GM18868 (cell line): ENCODE measurements around the gene ST7.
"Not testable (repeated sequence)": the region's sequence is repeated elsewhere in the genome, so short reads cannot be mapped to it uniquely, and the experiment has no call there.

Experiments
- ATAC-seq: cut with Tn5 transposase; IDR thresholded peaks from one replicate; pipeline ENCODE4 v1.9.1; 2021; ENCODE audit warnings: mild to moderate bottlenecking, moderate library complexity; ENCODE audit not compliant: unreplicated experiment

ST7 gene

DNA sequence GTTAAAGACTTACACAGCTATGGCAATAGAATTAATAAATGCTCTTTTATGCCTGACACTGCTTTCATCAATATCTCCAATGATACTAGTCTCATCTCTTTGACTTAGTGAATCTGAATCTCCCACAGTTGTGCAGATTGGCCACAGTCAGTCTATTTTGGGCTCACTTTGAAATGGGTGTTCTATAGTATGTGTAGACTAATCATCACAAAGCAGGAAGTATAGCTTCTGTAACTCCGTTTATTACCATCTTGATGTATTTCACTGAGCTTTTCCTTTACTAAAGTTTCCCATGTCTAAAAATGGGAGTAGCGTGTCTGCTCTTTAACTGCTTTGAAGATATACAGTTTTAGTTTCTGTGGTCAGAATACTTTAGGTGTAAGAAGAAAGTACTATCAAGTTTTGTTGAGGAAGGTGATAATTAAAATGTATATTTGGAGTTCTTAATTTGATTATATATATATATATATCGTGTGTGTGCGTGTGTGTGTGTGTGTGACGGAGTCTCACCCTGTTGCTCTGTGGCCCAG lies 70.1 kb downstream of the ST7 start:
- ATAC-seq: peak; percentile 85

DNA sequence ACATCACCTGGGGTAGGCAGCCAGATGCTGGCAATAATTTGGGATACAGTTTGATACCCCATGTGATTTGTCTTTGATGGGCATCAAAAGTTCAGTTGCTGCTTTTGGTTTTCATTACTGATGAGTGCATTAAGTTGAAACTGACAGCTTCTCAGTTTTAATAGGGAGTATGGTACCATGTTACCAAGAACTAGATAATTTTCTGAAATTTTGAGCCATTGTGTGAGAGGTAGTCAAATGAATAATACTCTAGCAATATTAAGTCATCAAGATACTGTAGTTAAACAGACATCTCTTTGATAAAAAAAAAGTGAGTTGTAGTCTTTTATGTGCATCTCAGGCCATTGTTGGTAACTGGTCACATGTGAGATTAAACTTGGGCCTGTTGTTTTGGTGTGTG lies 71.5 kb downstream of the ST7 start:
- ATAC-seq: no peak

DNA sequence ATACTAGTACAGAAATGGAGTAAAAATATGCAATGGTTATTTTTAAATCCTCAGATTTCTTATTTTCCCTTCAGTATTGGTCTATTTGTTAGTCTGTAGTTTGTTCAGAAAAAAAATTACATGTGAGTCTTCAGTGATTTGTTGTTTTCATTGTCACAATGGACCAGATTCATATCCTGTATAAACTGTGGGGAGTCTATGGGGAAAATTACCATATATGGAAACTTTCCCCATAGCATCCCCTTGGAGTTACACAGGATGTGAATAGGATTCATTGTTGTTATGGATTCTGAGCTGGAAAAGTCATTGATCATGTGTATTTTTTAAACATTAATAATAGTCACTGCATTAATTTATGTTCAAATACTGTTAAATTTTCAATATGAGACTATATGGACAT lies 72.6 kb downstream of the ST7 start:
- no peak for ATAC-seq

DNA sequence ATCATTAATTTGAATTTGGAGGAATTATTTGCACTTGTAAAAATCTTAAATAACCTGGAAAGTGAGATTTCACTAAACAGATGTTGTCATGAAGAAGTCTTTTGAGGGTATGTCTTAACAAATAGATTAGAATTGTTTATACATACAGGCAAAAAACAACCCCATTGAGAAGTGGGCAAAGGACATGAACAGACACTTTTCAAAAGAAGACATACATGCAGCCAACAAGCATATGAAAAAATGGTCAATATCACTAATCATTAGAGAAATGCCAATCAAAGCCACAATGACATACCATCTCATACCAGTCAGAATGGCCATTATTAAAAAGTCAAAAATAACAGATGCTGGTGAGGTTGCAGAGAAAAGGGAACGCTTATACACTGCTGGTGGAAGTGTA lies 77.0 kb downstream of the ST7 start:
- not testable (repeated sequence) for ATAC-seq

DNA sequence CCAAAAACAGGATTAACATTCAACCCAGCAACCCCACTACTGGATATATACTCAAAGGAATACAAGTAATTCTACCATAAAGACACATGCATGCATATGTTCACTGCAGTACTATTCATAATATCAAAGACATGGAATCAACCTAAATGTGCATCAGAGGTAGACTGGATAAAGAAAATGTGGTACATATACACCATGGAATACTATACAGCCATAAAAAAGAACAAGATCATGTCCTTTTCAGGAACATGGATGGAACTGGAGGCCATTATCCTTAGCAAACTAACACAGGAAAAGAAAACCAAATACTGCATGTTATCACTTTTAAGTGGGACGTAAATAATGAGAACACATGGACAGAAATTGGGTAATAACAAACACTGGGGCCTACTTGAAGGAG lies 77.5 kb downstream of the ST7 start:
- ATAC-seq: not testable (repeated sequence)

DNA sequence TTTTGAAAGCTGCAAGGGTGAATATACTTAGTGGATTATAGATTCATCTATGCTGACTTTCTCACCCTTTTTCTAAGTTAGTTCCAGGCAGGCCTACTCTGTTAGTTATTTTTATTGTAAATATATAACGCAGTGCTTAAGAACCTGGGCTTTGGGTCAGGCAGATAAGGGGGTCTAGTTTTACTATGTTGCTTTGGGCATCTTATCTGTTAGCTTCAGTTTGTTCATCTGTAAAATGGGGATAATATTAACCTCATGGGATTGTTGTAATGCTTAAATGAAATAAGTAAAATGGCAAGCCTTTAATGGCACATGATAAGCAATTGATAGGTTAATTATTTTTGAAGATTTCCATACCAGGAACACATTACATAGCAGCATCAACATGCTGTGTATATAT lies 79.5 kb downstream of the ST7 start:
- ATAC-seq: no peak

DNA sequence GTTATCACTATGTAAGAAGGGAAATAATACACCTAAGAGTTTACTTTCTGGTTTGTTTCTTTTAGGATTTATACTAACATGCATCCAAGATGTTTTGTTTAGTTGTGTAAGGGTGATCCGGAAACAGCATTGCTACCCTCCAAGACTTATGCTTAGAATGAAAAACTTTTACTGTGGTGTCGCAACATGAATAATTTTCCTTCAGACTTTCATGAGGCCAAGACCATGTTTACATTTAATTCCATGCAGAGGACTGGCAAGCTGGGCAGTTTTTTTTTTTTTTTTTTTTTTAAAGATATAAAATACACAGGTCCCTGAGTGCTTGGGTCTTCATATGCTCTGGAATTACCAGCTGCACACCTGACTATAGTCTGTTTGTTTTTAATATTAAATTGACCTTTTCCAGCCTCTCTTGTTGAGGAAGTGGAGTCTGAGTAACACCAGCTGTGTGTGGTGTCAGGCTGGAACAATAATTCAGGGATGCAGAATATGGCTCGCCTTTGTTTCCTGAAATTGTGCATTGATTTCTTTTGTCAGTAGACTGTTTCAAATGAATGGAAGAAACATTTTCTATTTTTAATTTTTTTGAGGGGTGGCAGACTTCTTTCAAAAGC lies 81.7 kb downstream of the ST7 start:
- ATAC-seq: no peak

DNA sequence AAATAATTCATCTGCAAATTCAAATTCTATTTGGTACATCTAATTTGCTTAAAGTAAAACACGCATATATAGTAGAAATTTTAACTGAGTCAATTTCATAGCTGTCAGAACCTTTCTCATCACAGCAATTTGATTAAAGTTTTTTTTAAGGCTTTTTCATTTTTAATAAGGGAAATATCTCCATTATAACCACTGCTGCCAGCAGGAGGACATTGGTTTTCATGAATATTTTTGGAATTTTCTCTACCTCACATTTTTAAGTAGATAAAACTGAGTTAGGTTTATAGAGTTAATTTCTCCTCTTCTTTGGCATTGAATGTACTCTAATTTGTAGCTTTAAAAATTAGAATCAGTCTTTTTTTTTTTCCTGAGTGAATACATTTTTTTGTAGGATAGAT lies 82.2 kb downstream of the ST7 start:
- no peak for ATAC-seq

DNA sequence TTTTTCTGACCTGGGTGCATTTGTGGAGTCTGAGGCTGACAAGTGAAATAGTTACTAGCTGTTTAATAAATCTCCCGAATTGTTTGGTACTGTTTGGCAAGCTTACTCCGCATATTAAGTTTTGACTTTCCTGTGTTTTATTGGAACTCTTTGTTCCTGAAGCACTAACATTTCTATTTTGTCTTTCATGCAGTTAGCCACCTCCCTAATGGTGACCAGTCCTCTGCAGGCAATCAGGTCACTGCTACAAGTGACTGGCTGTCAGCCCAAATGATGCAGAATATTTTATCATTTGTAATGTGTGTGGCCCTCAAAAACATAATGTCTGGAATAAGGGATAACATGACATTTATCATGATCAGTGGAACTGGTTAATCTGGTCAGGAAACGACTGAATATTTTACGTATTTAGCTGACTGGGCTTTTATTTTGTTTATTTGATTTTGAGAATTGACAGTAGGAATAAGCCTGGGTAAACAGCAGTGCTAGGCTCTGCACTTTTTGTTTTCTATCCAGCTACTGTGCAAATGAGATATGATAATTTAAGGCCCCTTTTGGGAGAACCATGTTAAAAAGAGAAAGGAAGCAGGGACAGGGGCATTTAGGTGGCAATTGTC lies 82.9 kb downstream of the ST7 start:
- no peak for ATAC-seq

DNA sequence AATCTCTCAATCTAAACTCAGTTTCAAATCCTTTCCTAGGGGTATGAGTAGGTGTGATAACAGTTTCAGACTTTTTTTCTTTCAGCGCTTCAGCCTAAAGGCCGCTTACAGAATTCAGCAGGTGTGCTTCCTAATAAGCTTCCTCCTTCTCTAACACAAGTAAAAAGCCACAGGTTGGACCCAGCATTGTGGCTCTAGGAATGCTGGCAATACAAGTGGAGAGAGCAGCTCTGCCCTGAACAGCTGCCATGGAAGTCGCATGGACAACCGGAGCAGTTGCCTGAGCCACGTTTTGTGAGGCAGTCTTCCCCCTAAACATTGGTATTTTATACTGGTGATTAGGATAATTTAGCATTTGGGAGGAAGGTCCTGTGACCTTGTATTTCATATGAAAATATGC lies 83.5 kb downstream of the ST7 start:
- no peak for ATAC-seq

DNA sequence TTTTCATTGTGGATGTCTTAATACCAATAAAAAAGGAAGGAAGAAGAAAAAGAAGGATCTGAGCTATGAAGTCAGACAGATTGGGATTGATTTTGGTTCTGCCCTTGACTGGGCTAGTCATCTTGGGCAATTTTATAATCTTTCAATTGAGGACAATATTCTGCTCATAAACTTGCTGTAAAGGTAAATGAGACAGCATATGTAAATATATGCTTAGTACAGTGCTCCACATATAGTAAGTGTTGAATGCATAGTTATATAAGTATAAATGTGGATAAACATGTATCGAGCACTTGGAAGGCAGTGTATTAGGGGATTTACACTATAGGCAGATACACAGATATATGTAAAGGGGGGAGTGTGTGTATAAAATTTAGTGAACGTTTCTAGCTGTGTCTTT lies 85.1 kb downstream of the ST7 start:
- ATAC-seq: no peak

DNA sequence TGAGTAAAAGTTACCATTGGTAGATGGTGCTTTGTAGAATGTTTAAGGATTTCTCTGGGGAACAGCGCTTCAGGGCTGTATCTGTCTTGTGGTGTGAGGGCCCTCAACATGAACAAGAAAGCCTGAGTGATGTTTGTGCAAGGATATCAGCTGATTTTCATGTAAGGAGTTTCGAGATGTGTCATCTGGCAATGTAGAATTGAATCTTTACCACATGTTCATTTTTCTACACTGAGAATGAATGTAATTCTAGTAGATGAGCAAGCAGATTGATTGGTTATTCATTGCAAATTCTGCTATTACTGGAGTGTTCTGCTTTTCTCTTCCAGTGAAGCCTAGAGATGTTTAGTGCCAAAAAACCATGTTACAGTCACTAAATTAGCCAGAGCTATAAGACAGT lies 87.7 kb downstream of the ST7 start:
- ATAC-seq: peak; percentile 92

DNA sequence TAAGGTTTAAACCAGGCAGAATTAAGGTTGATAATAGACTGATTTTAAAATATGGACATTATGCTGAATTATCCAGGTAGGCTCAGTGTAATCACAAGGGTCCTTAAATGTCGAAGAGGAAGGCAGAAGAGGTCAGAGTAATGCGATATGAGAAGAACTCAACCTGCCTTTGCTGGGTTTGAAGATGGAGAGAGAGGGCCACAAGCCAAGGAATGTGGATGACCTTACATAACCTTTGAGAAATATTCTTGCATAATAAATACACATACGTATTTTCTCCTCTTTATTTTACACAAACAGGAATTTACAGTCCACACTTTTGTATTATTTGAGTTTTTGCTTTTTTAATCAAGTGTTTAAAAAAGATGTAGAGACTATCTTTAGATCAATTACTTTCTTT lies 88.5 kb downstream of the ST7 start:
- ATAC-seq: no peak

DNA sequence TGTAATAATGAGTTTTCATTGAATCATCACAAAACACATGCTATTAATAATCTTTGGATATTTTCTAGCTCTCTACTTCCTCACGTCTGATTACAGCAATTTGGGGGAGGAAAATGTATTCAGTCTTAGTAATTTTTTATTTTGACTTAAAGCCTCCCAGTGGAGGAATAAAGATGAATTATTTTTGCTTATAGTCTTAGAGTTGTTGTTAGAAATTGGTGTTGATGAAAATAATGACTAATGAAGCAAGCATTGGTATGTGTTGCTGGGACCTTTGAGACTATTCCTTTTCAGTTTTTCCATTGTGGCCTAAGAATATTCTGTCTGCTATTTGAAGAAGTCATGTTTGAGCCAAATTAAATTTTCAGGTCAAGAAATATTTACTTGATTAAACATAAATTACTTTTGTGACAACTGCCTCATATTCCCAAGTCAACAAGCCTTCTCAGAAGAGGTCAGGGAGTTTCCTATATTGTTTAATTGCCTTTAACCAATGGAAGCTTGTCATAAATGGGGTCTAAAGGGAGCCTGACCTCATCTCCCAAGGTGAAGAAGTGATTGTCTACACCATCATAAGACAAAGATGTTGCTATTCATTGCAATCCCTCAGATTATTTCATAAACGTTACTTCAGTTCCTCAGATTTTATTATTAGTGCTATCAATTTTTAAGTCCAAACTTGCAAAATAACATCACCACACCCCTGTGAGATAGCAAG lies 90.0 kb downstream of the ST7 start:
- ATAC-seq: no peak

DNA sequence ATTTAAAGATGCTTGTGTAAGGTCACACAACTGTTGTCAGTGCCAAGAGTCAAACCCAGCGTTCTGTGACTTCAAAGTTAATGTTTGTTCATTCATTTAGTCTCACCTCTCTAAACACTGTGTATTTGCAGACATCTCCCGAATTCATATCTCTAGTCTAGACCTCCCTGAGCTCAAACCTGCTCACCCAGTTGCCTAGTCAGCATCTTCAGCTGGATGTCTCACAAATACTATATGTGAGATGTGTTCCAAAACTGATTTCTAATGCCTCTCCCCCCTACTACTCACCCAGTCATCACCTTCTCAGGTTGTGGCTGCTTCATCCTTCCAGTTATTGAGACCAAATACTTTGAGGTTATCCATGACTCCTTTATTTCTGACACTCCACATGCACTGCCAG lies 91.4 kb downstream of the ST7 start:
- no peak for ATAC-seq

DNA sequence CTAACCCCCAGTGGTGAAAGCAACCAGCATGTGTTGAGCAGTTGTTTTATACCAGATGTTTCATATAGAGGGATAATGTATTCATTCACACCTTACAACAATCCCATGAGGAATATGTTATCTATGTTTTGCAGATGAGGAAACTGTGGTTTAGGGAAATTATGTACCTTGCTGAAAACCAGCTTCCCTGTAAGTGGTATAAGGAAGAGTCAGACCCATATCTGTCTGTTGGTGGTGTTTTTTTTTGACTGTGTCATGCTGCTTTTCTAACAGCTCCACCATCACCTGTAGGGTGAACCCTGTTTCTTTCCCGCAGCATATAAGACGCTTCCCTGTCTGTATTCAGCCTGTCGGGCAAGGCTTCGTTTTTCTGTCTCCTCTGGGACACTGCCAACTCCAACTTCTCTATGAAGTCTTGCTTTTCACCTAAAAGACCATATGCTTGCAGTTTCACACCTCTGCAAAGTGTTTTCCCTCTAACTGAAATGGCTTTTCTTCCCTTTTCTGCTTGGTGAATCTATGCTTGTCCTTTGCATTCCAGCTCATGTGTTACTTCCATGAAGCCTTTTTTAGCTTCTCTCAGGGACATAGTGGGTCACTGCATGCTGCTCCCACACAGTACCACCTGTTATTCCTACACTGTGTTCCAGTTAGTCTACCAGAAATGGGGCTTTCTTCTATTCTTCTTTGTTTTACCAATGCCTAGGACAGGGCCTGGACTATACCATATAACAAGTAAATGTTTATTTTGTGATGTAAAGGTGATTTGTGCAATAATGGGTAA lies 92.8 kb downstream of the ST7 start:
- no peak for ATAC-seq

DNA sequence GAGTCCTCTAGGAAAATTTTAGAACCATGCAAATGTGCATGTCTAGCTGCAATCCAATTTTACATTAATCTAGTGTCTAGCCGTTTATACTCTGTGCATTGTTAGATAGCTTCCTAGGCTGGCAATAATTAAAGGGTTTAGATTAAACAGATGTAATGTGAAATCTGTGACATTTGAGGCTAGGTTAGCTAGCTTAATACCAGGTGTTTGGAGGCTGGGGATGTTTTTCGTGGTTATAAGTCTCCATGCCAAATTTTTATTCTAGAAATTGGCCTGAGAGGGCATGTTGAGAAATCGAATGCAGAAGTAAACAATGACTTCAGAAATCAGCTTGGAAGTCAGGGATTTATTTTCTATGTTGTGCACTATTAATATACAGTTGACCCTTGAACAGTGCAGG lies 94.2 kb downstream of the ST7 start:
- ATAC-seq: no peak

DNA sequence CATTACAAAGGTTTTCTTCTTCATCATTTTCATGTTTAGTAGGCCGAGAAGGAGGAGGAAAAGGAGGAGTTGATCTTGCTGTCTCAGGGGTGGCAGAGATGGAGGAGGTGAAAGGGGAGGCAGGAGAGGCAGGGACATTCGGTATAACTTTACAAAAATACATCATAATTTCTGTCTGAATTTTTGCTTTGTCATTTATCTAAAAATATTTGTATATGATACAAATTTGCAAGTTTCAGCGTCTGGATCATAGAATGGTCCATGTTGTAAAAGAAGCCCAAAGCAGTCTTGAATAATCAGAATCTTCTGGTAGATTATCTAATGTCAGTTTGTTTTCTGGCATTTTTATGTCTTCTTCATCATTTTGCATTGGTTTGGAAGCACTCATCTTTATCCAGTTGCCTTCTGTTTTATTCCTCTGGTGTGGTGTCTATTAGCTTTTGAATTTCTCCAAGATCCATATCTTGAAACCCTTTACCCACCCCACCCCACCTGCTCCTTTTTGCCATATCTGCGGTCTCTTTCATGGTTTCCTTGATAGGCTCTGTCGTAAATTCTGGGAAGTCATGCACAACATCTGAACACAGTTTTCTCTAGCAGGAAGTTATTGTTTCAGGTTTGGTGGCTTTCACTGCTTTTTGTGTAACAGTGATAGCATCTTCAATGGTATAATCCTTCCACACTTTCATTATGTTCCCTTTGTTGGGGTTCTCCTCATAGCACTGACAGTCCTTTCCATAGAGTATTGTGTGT lies 95.0 kb downstream of the ST7 start:
- ATAC-seq: no peak

DNA sequence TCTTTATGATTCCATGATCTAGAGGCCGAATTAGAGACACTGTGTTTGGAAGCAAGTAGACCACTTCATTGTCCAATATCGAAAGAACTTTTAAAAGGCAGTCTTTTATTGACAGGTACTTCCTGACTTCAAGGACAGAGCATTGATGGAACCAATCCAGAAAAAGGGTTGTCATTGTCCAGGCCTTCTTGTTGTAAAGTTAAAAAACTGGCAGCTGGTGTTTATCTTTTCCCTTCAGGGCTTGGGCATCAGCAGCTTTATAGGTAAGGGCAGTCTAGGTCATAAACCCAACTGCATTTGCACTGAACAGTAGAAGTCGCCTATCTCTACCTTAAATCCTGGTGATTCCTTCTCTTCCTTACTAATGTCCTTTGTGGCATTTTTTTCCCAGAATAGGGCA lies 95.6 kb downstream of the ST7 start:
- ATAC-seq: no peak

DNA sequence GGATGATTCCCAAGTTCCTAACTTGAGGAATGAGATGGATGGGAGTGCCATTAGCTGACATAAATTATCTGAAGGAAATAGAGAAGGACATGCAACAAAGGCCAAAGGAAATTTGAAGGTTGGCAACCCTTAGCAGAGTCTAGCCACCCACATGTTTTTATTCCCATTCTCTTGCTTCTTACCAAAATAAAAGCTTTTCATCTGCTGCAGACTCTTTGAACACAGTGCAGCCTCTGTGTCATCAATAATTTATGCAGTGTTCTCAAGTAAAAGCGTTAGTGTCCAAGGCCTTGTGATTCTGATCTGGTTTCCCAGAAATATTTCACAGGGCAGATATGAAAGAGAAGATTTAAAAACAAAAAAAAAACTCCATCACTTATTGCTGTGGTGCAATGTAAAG lies 98.5 kb downstream of the ST7 start:
- no peak for ATAC-seq

DNA sequence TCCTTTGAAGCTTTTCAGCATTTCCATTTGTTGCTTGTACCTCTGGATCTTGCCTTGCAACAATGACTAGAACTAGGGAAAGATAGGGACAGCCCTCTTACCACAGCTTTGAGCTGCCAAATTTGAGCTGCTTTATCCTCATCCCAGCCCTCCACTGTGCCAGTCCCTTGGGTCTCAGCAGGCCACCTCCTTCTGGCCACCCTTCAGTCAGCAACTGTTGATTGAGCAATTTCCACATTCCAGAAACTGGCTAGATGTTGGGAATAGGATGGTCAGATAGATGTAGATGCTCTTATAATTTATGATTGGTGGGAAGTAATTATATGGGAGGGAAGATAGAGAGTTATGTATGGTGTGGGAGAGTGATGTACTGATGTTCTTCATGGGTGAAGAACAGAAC lies 100.1 kb downstream of the ST7 start:
- no peak for ATAC-seq
